Small intestine (tissue), 7 donors: ENCODE results near the gene WSCD2. TPM values are rescaled to one million over a fixed set of nuclear protein-coding genes. Genes with fewer than 3 reads are reported as not detected.
A peak's percentile ranks its signal among the peaks of the same experiment; 100 is the strongest.

Experiments
- DNase-seq, 2 donors: peaks; one replicate each; pipeline versions ENCODE4 v3.0.0 to v3.0.0-alpha.2; 2013
- FAIRE-seq: peaks from 2 replicates; lab custom pipeline; 2012; peaks lifted over from hg19 to GRCh38; lab: Jason Lieb, UNC
- H3K27ac ChIP-seq, 3 donors: one replicate each; pipeline ENCODE4 v1.5.1; 2013; ENCODE audit warnings: low read length in 2 of 3, mild to moderate bottlenecking in 2 of 3, control low read depth in 1 of 3, inconsistent platforms in 1 of 3, low read depth in 1 of 3, moderate library complexity in 1 of 3
- H3K27me3 ChIP-seq, 3 donors: one replicate each; pipeline ENCODE4 v1.6.1; 2013; ENCODE audit warnings: low read length in 3 of 3, inconsistent platforms in 1 of 3; ENCODE audit not compliant: control insufficient read depth in 3 of 3, insufficient read depth in 3 of 3
- H3K36me3 ChIP-seq, 3 donors: one replicate each; pipeline ENCODE4 v1.6.1; 2013; ENCODE audit warnings: low read length in 3 of 3, inconsistent platforms in 1 of 3, low read depth in 1 of 3, mild to moderate bottlenecking in 1 of 3, moderate library complexity in 1 of 3; ENCODE audit not compliant: control insufficient read depth in 3 of 3, insufficient read depth in 2 of 3
- H3K4me1 ChIP-seq, 3 donors: one replicate each; pipeline ENCODE4 v1.6.1; 2013; ENCODE audit warnings: low read length in 2 of 3, inconsistent platforms in 1 of 3, low read depth in 1 of 3, mild to moderate bottlenecking in 1 of 3, moderate library complexity in 1 of 3; ENCODE audit not compliant: control insufficient read depth in 3 of 3, insufficient read depth in 2 of 3
- H3K4me3 ChIP-seq, 3 donors: one replicate each; pipeline ENCODE4 v1.5.1; 2013; ENCODE audit warnings: low read length in 3 of 3, control low read depth in 1 of 3, inconsistent platforms in 1 of 3, low read depth in 1 of 3, mild to moderate bottlenecking in 1 of 3, moderate library complexity in 1 of 3
- H3K9me3 ChIP-seq, 2 donors: one replicate each; pipeline ENCODE4 v1.6.1; 2013; ENCODE audit warnings: low read depth in 1 of 2, low read length in 1 of 2; ENCODE audit not compliant: control insufficient read depth in 2 of 2, insufficient read depth in 1 of 2
- WGBS, 3 donors: extraction: QIAGEN DNeasy Blood & Tissue Kit; methylation state at CpG; one replicate each; pipeline ENCODE4 v1.1.7; 2013; 5-methylcytosine and 5-hydroxymethylcytosine counted together
- polyA plus RNA-seq, 4 donors: library from polyadenylated mRNA; stranded (reverse) in 3 of 4; unstranded in 1 of 4; fragments of 200-250 nt in 3 of 4; fragments of 120-200 nt in 1 of 4; gene quantifications; one replicate each; pipeline versions ENCODE4 v1.2.1 to v1.2.3, GENCODE V29; 2013
- donor health status: healthy with polysubstance abuse.
- donor health status: control.
- donor health status: control.
- donor health status: Bipolar disorder and iron deficiency.
- donor health status: healthy.

The WSCD2 gene
- polyA plus RNA-seq, 4 donors: 1.1 to 1.2 TPM; not detected in 2

DNA sequence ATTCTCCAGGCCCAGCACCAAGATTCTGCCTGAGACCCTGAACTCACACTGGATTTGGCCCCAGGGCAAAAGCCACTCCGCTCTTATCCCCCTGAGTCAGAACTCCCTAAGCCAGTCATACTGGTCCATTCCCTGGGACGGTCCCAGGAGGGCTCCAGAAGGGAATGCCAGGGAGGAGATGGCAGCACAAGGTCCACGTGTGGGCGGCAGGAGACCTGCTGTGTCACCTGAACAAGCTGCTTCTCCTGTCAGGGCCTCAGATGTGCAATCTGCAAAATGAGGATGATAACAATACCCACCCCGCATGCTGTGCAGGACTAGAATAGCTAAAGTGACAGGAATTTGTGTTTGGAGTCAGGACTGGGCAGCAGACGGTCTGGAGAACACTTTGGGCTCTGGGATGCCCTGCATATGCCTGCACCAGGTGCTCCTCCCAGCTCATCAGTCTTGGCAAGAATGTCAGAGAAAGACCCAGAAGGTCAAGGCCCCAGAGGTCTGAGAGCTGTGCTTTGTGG is 169.7 kb downstream of the WSCD2 start:
- Histone ChIP-seq H3K9me3 (no peaks in the 10 kb centered on the region), H3K36me3 (no peaks in the 10 kb centered on the region), H3K4me3 (no peak overlapping the region), H3K4me1 (no peaks in the 10 kb centered on the region), H3K27ac (peak overlapping the region in 1 of 3 donors; percentile 46), H3K27me3 (no peaks in the 10 kb centered on the region)
- no peak for DNase-seq
- FAIRE-seq: no peak
- WGBS, 3 donors: 56 to 79% (median 65%) methylated on average over 6 of the region's 6 CpGs

GRCh38 chr12:108299516-108299915 is 170.4 kb downstream of the WSCD2 start:
- Histone ChIP-seq H3K4me1 (no peaks in the 10 kb centered on the region), H3K4me3 (no peak overlapping the region), H3K36me3 (no peaks in the 10 kb centered on the region), H3K9me3 (no peaks in the 10 kb centered on the region), H3K27me3 (no peaks in the 10 kb centered on the region), H3K27ac (no peak overlapping the region)
- DNase-seq (no peak), FAIRE-seq (no peak)
- WGBS, 3 donors: 72 to 82% (median 74%) methylated on average over 4 of the region's 4 CpGs

Other genes with a start within 250 kb of the WSCD2 start
- gene CMKLR1, start 210.0 kb downstream of the WSCD2 start, polyA plus RNA-seq: 1 to 10 TPM; 1.1 to 5.5 (median 2.6) TPM